NCI-H510A treated with DMSO at 0.1 percent for 48 hours (cell line): ENCODE data around the gene ARHGAP21.

ENCODE experiments used
- DNase-seq: peaks from one replicate; lab custom pipeline; 2025; lab: John Stamatoyannopoulos, UW

ARHGAP21 gene

GRCh38 chr10:24574161-24574560 lies 149.5 kb downstream of the ARHGAP21 start:
- no peak for DNase-seq

GRCh38 chr10:24571870-24572450 lies 151.7 kb downstream of the ARHGAP21 start:
- DNase-seq, result no peak

- no peak for DNase-seq
Measured at GRCh38 chr10:24570658-24571426, 152.8 kb downstream of the ARHGAP21 start.

- no peak for DNase-seq
Measured at GRCh38 chr10:24569828-24570657, 153.6 kb downstream of the ARHGAP21 start.

- DNase-seq, result no peak
Measured at GRCh38 chr10:24569330-24569796, 154.3 kb downstream of the ARHGAP21 start.

GRCh38 chr10:24568042-24568441 lies 155.6 kb downstream of the ARHGAP21 start:
- no peak for DNase-seq

- DNase-seq, result no peak
Measured at GRCh38 chr10:24561453-24561852, 162.2 kb downstream of the ARHGAP21 start.

- DNase-seq, result peak; percentile 0
Measured at GRCh38 chr10:24556750-24557742, 166.6 kb downstream of the ARHGAP21 start.

- no peak for DNase-seq
Measured at GRCh38 chr10:24556126-24556749, 167.4 kb downstream of the ARHGAP21 start.

GRCh38 chr10:24554036-24554435 lies 169.7 kb downstream of the ARHGAP21 start:
- DNase-seq, result no peak

- no peak for DNase-seq
Measured at GRCh38 chr10:24553051-24553612, 170.6 kb downstream of the ARHGAP21 start.

GRCh38 chr10:24552346-24553016 lies 171.2 kb downstream of the ARHGAP21 start:
- DNase-seq, result no peak

- DNase-seq, result no peak
Measured at GRCh38 chr10:24551161-24551560, 172.5 kb downstream of the ARHGAP21 start.

GRCh38 chr10:24550680-24551079 lies 173.0 kb downstream of the ARHGAP21 start:
- no peak for DNase-seq

GRCh38 chr10:24545585-24545984 lies 178.1 kb downstream of the ARHGAP21 start:
- DNase-seq, result no peak

- no peak for DNase-seq
Measured at GRCh38 chr10:24544776-24545175, 178.9 kb downstream of the ARHGAP21 start.

- DNase-seq, result no peak
Measured at GRCh38 chr10:24542314-24543270, 181.1 kb downstream of the ARHGAP21 start.

- DNase-seq, result no peak
Measured at GRCh38 chr10:24541239-24541753, 182.4 kb downstream of the ARHGAP21 start.

GRCh38 chr10:24536636-24537035 lies 187.1 kb downstream of the ARHGAP21 start:
- no peak for DNase-seq
